GM10266 (cell line): ENCODE results near the gene WDFY4.

Experiments used
- DNase-seq: peaks from one replicate; pipeline ENCODE4 v3.0.0; 2012; ENCODE audit errors: extremely low spot score
- CTCF ChIP-seq: IDR thresholded peaks from 2 replicates; pipeline ENCODE4 v1.5.1; 2012; ENCODE audit warnings: mild to moderate bottlenecking, low read depth; ENCODE audit not compliant: control insufficient read depth, insufficient read depth; ENCODE audit errors: missing control alignments

WDFY4 gene

GRCh38 chr10:48777110-48777509 lies 92.4 kb downstream of the WDFY4 start:
- no peak for TF ChIP-seq CTCF
- no peak for DNase-seq

- no peak for DNase-seq
- no peak for TF ChIP-seq CTCF
These were observed 93.7 kb downstream of the WDFY4 start for GRCh38 chr10:48778193-48778857.

GRCh38 chr10:48779077-48779476 lies 94.4 kb downstream of the WDFY4 start:
- TF ChIP-seq CTCF = no peak
- no peak for DNase-seq

GRCh38 chr10:48779546-48780152 lies 95.0 kb downstream of the WDFY4 start:
- no peak for DNase-seq
- TF ChIP-seq CTCF = no peak

GRCh38 chr10:48780341-48780740 lies 95.7 kb downstream of the WDFY4 start:
- TF ChIP-seq CTCF = no peak
- no peak for DNase-seq

- TF ChIP-seq CTCF = no peak
- no peak for DNase-seq
These were observed 97.7 kb downstream of the WDFY4 start for GRCh38 chr10:48782386-48782785.

GRCh38 chr10:48784031-48784430 lies 99.4 kb downstream of the WDFY4 start:
- no peak for DNase-seq
- TF ChIP-seq CTCF = no peak
